ENCODE results near the gene FTCDNL1. TPM values are rescaled to one million over a fixed set of nuclear protein-coding genes. Genes with fewer than 3 reads are reported as not detected.

Gene FTCDNL1
- polyA plus RNA-seq, 4 donors = 0.11 to 1.5 (median 0.95) TPM

DNA sequence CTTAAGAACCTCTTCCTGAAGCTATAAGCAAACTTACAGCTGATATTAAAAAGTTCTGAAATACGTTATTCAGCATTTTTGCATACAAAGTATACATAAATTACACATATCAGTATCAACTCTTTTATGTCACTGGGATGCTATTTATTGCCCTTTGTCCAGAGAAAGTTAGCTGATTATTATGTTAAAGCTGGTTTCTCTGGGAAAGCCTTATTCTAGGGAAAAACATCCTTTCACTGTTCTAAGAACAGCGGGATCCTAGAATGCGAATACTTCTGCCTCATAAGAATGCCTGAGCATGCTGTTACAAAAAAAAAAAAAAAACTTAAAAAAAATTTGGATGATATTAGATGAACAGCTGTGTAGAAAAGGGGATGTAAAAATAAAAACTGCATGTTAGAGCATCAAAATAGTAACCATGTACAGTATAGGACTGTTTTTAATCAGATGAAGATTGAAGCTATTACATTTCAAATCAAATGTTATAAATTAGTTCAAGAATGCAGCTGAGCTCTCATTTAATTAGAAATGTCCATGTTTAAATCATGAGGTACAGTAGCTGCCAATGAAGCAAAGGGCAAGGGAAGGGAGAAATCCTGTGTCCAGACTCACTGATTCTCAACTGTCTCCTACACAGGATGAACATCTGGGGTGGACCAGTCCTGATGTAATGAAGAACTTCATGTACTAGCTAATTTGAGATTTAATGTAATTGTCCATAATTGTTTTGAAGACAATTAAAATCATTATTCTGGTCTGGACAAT, 8.2 kb downstream of the FTCDNL1 start:
- DNase-seq (ENCODE audit: low read depth in 4 of 4, low spot score in 3 of 4) = no peak

DNA sequence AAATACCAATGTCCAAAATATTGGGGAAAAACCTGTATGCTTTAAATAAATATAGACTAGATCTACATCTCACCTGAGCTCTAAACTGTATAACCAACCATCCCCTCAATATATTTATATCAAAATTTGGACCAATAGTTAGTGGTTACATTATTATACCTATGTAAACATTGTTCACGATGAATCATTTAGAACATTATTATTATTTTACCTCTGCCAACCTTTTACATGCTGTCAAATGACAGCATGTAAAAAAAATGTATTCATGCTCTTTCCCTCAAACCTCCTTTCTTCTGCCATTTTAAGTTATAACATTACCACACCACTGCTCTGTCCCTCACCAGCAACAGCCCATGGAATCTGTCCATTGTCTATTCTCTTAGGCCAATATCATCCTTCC, 9.6 kb downstream of the FTCDNL1 start:
- DNase-seq (ENCODE audit: low read depth in 4 of 4, low spot score in 3 of 4) = no peak

GRCh38 chr2:199838399-199838798, 12.6 kb downstream of the FTCDNL1 start:
- no peak for DNase-seq (ENCODE audit: low read depth in 4 of 4, low spot score in 3 of 4)

DNA sequence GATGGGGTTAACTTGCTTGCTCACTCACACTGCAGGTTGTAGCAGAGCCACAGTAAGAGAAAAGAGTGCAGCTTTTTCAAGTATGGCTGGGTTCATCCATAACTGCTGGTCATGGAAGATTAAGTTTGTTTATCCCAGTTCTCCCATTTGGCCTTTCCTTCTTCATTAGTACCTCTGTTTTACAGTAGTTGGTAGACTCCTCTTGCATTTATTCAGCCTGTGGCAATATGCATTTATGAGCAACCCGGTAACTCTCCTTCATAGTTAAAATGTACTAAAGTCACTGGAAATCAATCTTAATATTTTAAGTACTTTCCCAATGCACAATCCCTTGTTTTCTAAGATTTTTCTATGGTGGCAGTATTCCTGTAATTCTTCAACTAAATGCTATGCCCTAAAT, 14.0 kb downstream of the FTCDNL1 start:
- no peak for DNase-seq (ENCODE audit: low read depth in 4 of 4, low spot score in 3 of 4)

- DNase-seq (ENCODE audit: low read depth in 4 of 4, low spot score in 3 of 4) = no peak
Measured at GRCh38 chr2:199833525-199833924, 17.5 kb downstream of the FTCDNL1 start.

GRCh38 chr2:199830531-199830930, 20.5 kb downstream of the FTCDNL1 start:
- DNase-seq (ENCODE audit: low read depth in 4 of 4, low spot score in 3 of 4) = no peak

GRCh38 chr2:199829628-199830027, 21.4 kb downstream of the FTCDNL1 start:
- DNase-seq (ENCODE audit: low read depth in 4 of 4, low spot score in 3 of 4) = no peak

DNA sequence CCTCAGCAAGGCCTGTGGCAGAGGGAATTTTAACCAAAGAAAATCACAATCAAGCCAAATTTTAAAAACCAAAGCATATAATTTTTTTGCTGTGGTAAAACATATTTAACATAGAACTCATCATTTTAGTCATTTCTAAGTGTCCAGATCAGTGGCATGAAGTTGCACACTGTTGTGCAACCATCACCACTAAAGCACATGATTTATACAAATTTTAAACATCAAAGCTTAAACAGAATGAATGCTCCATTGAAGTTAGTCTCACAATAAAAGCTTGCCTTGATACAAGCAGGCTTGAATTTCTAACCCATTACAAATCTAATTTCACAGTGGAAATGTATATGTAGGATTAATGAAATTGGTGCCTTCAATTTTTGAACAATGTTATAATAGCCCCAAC, 31.2 kb downstream of the FTCDNL1 start:
- no peak for DNase-seq (ENCODE audit: low read depth in 4 of 4, low spot score in 3 of 4)

DNA sequence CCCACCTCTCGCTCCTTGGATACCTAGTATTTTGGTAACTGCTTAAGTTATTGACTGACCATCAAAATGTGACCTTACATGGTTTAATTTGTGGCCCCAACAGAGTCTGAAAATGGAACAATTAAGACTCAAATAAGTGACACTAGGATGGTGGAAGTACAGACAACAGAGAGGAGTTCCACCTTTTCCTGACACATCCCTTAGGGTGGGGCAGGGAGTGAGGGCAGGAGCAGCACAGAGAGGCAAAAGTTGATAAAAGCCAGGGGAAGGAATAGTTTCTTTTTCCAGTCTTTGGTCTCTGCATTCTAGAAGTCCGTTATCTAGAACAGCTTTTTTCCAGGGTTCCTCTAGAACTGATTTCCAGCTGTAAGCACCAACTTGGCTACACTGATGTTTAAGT, 32.2 kb downstream of the FTCDNL1 start:
- DNase-seq (ENCODE audit: low read depth in 4 of 4, low spot score in 3 of 4) = no peak

GRCh38 chr2:199818026-199818425, 33.0 kb downstream of the FTCDNL1 start:
- no peak for DNase-seq (ENCODE audit: low read depth in 4 of 4, low spot score in 3 of 4)

GRCh38 chr2:199814817-199815211, 36.2 kb downstream of the FTCDNL1 start:
- no peak for DNase-seq (ENCODE audit: low read depth in 4 of 4, low spot score in 3 of 4)

DNA sequence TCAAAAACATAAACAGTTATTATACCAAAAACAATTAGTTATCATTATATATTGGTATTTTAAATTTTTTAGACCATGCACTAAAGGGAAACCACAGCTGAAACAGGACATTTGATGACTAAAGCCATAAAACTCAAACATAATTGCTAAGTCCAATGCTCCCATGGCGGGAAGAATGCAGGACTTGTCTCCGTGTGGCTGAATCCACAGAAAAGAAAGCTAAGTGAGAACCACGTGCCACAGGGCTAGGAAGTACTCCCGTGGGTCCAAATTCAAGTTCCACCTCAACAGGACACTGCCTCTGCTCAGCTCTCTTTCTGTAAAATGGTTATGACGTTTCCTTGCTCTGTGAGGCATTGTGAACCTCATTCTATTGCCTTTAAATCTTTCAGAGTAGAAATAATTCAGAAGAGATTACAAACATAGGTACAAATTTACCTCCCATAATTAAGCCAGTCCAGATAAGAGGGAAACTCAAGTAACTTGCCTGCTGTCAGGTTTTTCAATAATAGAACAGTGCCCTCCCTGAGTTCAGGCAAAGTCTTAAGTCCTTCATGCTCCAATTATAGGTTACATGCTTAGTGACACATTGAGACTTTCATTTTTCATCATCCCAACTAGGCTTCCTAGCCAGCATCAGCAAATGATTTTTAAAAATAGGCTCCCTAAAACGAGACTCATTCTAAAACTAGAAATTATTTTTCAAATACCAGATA, 36.7 kb downstream of the FTCDNL1 start:
- DNase-seq (ENCODE audit: low read depth in 4 of 4, low spot score in 3 of 4) = no peak

DNA sequence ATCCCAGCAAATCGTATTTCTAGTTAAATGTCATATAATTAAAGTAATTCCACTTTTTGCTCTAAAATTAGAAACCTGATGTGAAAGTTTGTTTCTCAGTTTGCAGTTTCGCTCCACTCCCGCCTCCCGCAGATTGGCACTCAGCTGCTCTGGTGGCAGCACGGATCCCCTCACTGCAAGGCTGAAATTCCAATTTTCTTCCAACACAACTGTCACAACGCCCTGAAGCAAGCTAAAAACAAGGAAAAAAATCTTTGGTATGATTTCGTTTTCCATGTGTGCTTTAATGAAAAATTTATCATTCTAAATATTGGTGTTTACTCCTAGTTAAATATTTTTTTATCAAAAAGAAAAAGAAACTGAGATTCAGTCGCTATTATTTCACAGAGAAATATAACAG, 38.5 kb downstream of the FTCDNL1 start:
- DNase-seq (ENCODE audit: low read depth in 4 of 4, low spot score in 3 of 4) = no peak

DNA sequence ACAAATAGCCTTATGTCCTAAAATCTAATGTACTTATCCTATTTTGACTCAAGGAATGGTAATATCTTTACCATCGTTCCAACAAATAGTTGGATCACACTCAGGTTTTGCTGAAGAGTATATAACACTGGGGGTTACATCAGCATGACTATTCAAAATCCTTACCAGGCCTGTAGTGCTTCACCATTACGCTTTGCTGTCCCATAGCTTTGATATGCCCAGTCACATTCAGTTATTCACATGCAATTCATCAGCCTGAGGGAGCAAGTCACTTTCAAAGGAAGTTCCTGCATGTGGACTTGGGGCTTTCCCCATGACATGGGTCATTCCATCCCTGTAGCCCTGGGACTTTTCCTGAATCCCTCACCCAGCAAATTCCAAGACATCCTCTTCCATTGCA, 39.6 kb downstream of the FTCDNL1 start:
- no peak for DNase-seq (ENCODE audit: low read depth in 4 of 4, low spot score in 3 of 4)

DNA sequence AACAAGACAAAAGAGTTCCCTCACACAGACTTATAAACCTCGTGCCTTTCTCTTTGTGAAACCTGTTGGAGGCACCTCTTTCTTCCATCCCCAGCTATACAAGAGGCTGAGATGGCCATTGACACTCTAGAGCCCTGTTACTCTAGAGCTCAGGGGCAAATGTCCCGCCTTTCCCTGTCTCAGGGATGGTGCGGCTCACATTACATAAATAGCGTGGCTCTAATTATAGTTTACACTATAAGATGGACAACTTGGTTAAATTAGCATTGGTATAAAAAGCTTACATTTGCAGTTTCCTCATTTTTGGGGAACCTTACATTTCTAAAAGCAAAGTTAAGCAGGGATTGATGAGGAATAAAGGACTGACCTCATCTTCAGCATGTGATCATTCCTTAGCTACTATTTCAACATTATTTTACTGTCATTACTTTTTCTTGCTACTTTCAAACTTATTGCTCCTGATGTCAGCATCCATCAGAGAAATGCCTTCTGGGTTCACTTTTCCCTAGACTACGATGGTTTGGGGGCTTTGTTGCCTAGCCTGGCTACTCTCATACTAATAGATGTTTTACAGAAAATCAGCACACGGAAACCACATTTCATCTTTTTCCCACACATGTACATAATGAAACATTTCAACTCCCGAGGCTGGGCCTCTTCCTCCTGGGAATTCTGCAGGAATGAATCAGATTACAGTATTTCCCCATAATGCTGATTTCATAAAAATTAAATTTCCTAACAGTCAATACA, 40.4 kb downstream of the FTCDNL1 start:
- no peak for DNase-seq (ENCODE audit: low read depth in 4 of 4, low spot score in 3 of 4)

GRCh38 chr2:199807966-199808365, 43.0 kb downstream of the FTCDNL1 start:
- no peak for DNase-seq (ENCODE audit: low read depth in 4 of 4, low spot score in 3 of 4)

DNA sequence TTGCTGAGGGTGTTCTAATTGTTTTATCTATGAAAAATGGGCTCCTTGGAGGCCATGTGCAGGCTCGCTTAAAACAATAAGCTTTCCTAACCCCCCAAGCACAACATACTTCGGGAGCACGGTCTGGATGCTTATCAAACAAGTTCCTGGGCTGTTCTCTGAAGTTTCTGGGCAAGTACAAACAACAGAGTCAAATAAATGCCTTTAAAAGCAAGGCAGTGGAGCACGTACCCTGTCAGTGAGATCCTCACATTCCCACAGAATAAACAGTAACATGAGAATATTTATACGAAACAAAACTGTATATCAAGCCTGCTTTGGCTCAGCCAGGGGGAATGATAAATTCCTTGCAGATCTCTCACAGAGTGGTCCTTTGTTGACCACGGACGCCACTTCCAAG, 44.8 kb downstream of the FTCDNL1 start:
- DNase-seq (ENCODE audit: low read depth in 4 of 4, low spot score in 3 of 4) = peak in 1 of 4 donors; percentile 11

DNA sequence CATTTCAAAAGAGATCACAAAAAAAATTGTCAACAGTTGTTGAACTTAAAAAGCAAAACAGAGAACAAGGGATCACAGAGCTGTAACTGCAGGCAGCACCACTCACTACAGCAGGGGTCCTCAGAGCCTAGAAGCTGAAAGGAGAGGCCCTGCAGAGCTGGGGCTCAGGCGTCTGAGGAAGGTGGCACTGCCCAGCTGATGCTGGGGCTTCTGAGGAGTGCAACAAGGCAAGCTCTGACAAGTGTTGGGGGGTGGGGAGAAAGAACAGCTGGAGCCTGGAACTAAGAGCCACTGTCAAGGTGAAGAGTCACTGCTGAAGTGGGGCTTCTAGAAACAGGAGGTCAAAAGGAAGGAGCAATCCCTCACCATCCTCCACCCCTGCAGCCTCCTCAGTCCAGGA, 46.2 kb downstream of the FTCDNL1 start:
- DNase-seq (ENCODE audit: low read depth in 4 of 4, low spot score in 3 of 4) = no peak

DNA sequence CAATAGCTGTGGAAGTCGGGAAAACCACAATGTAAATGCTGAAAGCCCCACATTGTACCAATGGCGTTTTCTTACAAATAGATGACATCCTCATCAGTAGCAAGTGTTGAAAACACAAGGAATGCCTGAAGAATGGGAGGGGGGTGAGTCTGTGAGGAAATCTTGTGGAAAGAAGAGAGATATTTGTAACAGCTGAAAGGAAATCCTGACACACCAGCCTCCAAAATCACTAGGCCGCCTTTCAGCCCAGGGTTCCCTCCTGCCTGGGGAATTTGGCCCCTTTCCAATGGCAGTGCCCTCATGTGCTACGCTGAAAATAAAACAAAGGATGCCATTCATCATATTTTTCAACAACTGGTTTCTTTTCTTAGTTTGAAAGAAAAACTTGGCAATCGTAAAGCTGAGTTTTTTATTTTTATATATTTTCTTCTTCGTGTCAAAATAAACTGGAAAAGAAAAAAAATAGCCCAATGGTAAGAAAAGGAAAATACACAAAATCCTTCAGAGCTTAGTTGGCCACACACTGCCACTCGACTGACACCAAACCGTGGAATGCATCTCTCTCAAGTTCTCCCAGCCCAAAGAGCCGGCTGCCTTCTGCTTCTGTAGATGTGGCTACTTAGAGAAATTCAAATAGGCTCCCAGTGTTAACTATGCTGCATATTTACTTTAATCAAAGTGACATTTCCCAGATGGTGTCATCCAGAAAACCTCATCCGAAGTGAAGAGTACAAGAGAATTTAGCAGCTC, 52.0 kb downstream of the FTCDNL1 start:
- peak in 1 of 4 donors; percentile 4 for DNase-seq (ENCODE audit: low read depth in 4 of 4, low spot score in 3 of 4)

DNA sequence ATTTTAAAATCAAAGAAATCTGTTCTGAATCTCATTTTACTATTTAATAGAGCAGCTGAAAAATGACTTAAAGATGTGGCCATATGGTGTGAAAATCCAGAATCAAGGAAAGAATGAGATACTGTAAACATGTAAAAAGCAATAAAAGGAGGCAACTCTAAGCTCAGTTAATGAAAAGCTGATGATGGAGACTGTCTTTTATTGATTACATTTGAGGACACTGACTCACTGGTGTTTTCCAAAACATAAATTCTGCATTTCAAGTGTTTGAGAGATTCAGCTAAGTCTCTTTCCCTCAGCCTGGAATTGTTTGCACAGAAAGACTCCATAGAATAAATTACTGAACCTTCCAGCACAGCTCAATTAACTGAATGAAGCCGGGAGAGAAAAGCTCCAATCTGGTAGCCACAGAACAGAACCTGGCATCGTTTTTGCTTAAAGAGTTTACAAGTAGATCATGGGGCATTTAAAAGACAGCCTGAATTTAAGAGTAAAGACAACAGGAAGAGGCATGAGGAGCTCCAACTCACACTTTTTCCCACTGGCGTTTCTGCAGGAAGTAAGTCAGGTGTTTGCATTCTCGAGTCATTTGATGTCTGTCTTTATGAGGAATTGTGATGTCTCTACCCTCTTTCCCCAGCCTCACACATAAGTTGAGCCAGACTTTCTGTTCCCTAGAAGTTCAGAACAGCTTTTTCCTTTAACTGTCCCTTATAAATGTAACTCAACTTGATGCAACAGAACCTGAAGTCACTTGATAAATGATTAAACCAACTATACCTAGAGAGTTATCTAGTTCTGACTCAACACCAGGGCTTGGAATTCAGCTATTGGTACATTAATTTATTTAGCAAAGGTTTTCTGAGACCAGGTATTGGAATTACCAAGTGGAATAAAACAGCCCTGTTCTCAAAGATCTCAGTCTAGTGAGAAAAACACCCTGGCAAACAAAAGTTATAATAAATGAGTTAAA, 53.3 kb downstream of the FTCDNL1 start:
- no peak for DNase-seq (ENCODE audit: low read depth in 4 of 4, low spot score in 3 of 4)

Data from left renal pelvis (tissue), 4 donors.